Limb (tissue), 2 donors: ENCODE data around the gene ADARB2.
"Not testable (repeated sequence)": the region's sequence is repeated elsewhere in the genome, so short reads cannot be mapped to it uniquely, and the experiment has no call there.

Experiments used
- DNase-seq, 2 donors: peaks; one replicate each; pipeline ENCODE4 v3.0.0-alpha.2; 2016; ENCODE audit errors: extremely low spot score in 2 of 2

ADARB2 gene

DNA sequence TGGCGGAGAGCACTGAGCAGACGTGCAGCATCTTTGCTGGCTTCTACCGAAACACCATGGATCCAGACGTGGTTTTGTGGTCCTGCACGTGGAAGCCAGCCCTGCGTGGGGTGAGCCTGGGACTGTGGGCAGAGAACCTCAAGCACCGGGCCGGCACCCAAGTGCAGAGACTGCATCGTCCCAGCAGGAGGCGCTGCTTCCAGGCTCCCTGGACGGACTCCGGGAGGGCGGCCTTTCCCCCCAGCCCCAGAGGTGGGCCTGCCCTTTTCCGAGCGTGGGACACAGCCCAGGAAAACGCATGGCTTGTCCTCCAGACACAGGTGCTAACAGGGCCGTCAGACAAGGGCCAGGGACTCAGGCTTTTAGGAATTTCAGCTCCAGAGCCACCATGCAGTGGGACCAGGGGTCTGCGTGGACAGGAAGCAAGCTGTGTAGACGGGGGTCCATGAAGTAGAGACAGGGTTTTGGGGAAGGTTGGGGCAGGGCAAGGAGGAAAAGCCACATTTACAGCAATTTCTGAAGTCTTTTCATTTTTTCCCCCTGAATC, 377.2 kb downstream of the ADARB2 start:
- no peak for DNase-seq

GRCh38 chr10:1359626-1359955, 377.7 kb downstream of the ADARB2 start:
- no peak for DNase-seq

GRCh38 chr10:1358860-1359625, 378.3 kb downstream of the ADARB2 start:
- no peak for DNase-seq

DNA sequence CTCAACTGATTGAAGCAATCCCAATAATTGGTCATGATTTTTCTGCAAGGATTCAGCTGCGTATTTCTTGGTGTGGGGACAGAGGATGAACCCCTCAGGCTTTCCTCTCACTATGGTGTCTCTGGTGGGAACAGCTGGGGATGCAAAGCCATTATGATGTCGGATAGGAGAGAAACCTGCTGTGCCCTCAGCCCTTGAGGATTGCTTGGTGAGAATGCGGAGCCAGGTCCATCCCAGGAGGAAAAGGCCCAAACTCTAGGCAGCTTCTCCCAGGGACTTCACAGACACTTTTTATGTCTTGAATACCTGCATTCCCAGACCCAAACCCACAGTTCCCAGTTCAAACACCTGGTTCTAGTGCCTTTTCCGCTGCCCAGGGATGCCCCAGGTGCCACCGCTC, 379.2 kb downstream of the ADARB2 start:
- DNase-seq = no peak

- DNase-seq = no peak
Observed at GRCh38 chr10:1356349-1356748, 381.0 kb downstream of the ADARB2 start.

- no peak for DNase-seq
Observed at GRCh38 chr10:1354809-1355710, 382.3 kb downstream of the ADARB2 start.

DNA sequence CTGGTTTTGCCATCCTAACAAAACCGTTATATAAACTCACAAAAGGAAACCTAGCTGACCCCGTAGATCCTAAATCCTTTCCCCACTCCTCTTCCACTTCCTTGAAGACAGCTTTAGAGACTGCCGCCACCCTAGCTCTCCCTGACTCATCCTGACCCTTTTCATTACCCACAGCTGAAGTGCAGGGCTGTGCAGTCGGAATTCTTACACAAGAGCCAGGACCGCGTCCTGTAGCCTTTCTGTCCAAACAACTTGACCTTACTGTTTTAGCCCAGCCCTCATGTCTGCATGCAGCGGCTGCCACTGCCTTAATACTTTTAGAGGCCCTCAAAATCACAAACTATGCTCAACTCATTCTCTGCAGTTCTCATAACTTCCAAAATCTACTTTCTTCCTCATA, 385.0 kb downstream of the ADARB2 start:
- DNase-seq = not testable (repeated sequence)

- no peak for DNase-seq
Observed at GRCh38 chr10:1348773-1349050, 388.6 kb downstream of the ADARB2 start.

GRCh38 chr10:1347962-1348772, 389.2 kb downstream of the ADARB2 start:
- DNase-seq = no peak

DNA sequence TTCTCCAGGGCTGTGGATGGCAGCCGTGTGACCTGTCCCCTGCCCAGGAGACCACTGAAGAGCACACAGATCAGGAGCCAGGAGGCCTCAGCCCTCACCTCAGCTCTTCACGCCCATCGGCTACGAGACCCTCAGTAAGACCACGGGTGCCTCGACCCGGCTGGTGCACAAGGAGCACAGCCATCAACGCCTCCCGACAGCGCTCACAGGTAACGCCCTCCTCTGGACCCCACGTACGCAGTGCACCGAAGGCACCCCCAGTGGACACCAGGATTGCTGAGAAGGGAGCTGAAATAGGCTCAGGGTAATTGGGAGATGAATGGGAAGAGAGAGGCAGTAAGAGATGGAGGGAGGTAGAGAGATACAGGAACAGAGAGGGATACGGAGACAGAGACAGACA, 389.8 kb downstream of the ADARB2 start:
- DNase-seq = no peak

DNA sequence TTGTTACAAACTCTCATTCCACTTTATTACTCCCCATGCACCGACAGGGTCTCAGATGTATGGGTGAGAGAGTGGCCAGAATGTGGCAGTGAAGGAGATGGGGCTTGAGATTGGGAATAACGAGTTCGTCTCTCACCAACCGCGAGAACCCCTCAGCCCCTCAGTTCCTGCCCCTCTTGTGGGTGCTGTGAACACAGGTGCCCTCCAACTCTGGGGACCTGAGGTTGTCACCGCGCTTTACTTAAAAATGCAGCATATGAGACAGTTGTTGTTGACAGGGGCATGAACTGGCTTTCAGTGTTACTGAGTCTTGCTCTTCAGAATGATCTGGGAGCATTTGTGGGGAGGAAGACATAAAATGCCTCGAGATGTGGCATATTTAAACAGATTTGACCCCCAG, 391.1 kb downstream of the ADARB2 start:
- no peak for DNase-seq

DNA sequence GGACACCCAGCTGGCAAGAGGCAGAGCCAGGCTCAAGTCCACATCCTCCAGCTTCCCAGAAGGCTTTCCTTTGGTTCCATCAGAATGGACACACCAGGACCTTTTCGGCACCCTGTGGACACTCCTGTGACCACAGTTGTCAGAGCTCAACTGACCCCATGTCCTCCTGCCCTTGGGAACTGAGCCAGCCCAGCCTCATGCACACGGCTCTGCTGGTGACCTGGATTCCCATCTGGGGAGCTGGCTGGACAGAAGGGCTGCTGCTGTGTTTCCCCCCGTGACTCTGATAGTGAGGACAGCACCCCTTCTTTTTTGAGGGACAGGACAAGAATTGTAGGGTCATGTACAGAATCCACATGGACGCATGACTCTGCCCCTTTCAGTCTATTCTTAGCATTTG, 392.0 kb downstream of the ADARB2 start:
- DNase-seq = no peak

- no peak for DNase-seq
Observed at GRCh38 chr10:1344846-1345245, 392.5 kb downstream of the ADARB2 start.

DNA sequence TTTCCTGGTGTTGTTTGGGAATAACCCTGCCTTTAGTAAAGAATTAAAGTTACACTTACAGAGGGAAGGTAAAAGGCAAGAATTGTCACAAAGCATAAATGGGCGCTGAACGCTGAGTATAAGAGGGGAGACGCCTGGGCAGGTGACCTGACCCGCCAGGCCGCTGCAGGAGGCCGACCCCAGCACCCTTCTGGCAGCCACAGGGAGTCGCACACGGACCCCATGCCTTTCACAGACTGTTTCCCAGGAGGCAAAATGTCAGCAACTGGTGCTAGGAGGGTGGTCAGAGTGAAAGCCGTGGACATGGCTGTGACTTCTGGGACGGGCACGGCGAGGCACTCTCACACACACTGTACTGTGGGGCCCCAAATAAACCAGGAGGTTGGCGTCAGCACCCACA, 392.9 kb downstream of the ADARB2 start:
- DNase-seq = no peak

DNA sequence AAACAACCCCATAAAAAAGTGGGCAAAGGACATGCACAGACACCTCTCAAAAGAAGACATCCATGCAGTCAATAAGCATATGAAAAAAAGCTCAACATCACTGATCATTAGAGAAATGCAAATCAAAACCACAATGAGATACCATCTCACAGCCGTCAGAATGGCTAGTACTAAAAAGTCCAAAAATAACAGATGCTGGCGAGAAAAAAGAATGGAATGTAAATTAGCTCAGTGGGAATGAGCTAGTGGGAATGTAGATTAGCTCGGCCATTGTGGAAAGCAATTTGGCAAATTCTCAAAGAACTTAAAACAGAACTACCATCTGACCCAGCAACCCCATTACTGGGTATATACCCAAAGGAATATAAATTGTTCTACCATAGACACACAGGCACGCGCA, 394.1 kb downstream of the ADARB2 start:
- DNase-seq = no peak

- DNase-seq = not testable (repeated sequence)
Observed at GRCh38 chr10:1341052-1341451, 396.3 kb downstream of the ADARB2 start.

GRCh38 chr10:1339396-1339795, 397.9 kb downstream of the ADARB2 start:
- no peak for DNase-seq

DNA sequence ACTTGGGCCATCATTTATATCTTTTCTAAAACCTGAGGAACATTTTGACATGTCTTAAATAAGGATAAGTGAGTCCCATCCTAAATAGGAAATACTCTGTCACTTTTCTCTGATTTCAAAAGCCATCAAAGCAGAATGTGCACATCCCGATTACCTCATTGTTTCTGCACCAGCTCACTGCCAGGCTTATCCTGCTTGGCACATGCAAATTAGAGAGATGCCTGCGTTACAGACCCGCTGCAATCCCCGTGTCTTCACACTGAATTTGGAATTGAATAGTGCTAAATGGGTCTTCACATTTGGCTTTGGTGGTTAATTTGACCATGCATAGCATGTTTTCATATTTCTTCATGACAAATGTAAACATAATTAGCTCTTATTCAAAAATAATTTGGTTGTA, 401.7 kb downstream of the ADARB2 start:
- no peak for DNase-seq

DNA sequence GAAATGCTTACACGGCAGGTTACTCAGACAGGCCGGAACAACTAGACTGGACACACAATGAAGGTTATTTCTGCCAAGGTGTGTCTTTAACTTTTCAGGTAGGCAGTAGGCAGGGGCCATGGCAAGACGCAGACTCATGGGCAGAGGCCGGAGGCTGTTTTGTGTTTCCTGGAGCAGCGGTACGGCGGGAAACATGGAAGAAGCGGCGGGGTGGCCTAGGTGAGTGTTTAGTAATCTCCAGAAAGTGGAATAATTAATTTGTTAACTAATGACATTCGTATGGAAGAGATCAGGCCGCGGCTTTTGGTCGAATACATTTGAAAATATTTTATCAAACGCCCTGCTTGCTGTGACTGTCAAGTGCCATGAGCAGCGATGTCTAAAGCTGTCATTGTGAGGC, 403.3 kb downstream of the ADARB2 start:
- DNase-seq = no peak

GRCh38 chr10:1331560-1331959, 405.8 kb downstream of the ADARB2 start:
- no peak for DNase-seq

DNA sequence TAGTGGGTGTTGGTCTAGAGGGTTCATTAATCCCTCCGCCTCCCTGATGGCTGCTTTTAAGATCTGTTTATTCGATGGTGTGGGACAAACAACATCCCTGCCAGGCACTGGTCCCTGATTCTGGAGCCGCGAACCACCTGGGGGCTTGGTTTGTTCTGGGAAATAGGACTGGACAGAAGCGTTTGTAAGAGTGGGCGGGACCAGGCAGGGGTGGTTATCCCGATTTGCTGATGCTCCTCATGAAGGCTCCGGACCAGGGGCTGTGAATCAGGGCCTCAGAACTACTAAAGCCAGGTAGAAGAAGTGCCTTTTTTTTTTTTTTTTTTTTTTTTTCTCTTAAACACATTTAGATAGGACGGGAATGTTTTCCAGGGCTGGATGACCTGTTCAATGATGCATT, 407.7 kb downstream of the ADARB2 start:
- DNase-seq = no peak
